IPS-20b (cell line): ENCODE results near the gene MED27.

Source experiments
- H3K27ac ChIP-seq: one replicate; pipeline ENCODE4 v1.5.1; 2013; ENCODE audit warnings: low read length
- H3K27me3 ChIP-seq: 2 replicates; pipeline ENCODE4 v1.6.1; 2013; ENCODE audit warnings: mild to moderate bottlenecking, low read length, inconsistent platforms; ENCODE audit not compliant: insufficient read depth
- H3K36me3 ChIP-seq: 2 replicates; pipeline ENCODE4 v1.6.1; 2013; ENCODE audit warnings: low read depth, mild to moderate bottlenecking, inconsistent platforms, low read length, moderate library complexity; ENCODE audit not compliant: insufficient read depth
- H3K4me1 ChIP-seq: 2 replicates; pipeline ENCODE4 v1.6.1; 2013; ENCODE audit warnings: mild to moderate bottlenecking, control low read depth, inconsistent platforms, low read length, moderate library complexity; ENCODE audit not compliant: insufficient read depth
- H3K4me3 ChIP-seq: 2 replicates; pipeline ENCODE4 v1.5.1; 2013; ENCODE audit warnings: mild to moderate bottlenecking, low read length, inconsistent platforms
- H3K9ac ChIP-seq: 2 replicates; pipeline ENCODE4 v1.6.1; 2013; ENCODE audit warnings: low read depth, mild to moderate bottlenecking, inconsistent platforms, low read length, moderate library complexity
- H3K9me3 ChIP-seq: 2 replicates; pipeline ENCODE4 v1.6.1; 2013; ENCODE audit warnings: mild to moderate bottlenecking, low read depth, low read length, inconsistent platforms; ENCODE audit not compliant: insufficient read depth

MED27 gene

GRCh38 chr9:132079391-132080091, at the start of gene MED27:
MED27 (minus strand) TSS chr9:132079867; CDS start chr9:132079844, 23 bp downstream.
- no peaks in the 10 kb centered on the region for H3K9me3 ChIP-seq
- 0 out of 2 replicates have a peak, but pooled peaks cover 4% of the 10 kb centered on the region for H3K4me1 ChIP-seq
- H3K27me3 ChIP-seq = no peaks in the 10 kb centered on the region
- H3K9ac ChIP-seq = peak within 1 kb of the TSS; percentile 74
- H3K36me3 ChIP-seq = peaks cover 27% of the 10 kb centered on the region
- H3K27ac ChIP-seq = no peak within 1 kb of the TSS
- H3K4me3 ChIP-seq = peak within 1 kb of the TSS; percentile 84

- no peaks in the 10 kb centered on the region for H3K36me3 ChIP-seq
- no peaks in the 10 kb centered on the region for H3K9me3 ChIP-seq
- no peak overlapping the region for H3K9ac ChIP-seq
- H3K4me3 ChIP-seq = no peak overlapping the region
- H3K27me3 ChIP-seq = peaks cover 21% of the 10 kb centered on the region
- H3K4me1 ChIP-seq = peaks cover 21% of the 10 kb centered on the region
- no peak overlapping the region for H3K27ac ChIP-seq
Observed at GRCh38 chr9:132127888-132128534, 48.3 kb upstream of the MED27 start.

GRCh38 chr9:132126680-132127236, 47.1 kb upstream of the MED27 start:
- Histone ChIP-seq H3K4me3 (peak overlapping the region; percentile 41; the same call in 1 of the 2 replicates), H3K9ac (no peak overlapping the region; the same call in 1 of the 2 replicates), H3K4me1 (peaks cover 27% of the 10 kb centered on the region), H3K36me3 (no peaks in the 10 kb centered on the region), H3K27me3 (peaks cover 24% of the 10 kb centered on the region), H3K9me3 (no peaks in the 10 kb centered on the region), H3K27ac (no peak overlapping the region)

GRCh38 chr9:132125944-132126679, 46.4 kb upstream of the MED27 start:
- H3K36me3 ChIP-seq = no peaks in the 10 kb centered on the region
- H3K4me1 ChIP-seq = peaks cover 27% of the 10 kb centered on the region
- H3K9me3 ChIP-seq = no peaks in the 10 kb centered on the region
- no peak overlapping the region for H3K27ac ChIP-seq
- H3K27me3 ChIP-seq = peaks cover 24% of the 10 kb centered on the region
- H3K9ac ChIP-seq = peak overlapping the region; percentile 34; the same call in 1 of the 2 replicates
- H3K4me3 ChIP-seq = peak overlapping the region; percentile 41; the same call in 1 of the 2 replicates

- peak overlapping the region; percentile 9 for H3K27ac ChIP-seq
- peaks cover 27% of the 10 kb centered on the region for H3K4me1 ChIP-seq
- H3K27me3 ChIP-seq = peaks cover 24% of the 10 kb centered on the region
- H3K9ac ChIP-seq = peak overlapping the region; percentile 34; the same call in 1 of the 2 replicates
- H3K36me3 ChIP-seq = no peaks in the 10 kb centered on the region
- H3K4me3 ChIP-seq = peak overlapping the region; percentile 41; the same call in 1 of the 2 replicates
- H3K9me3 ChIP-seq = no peaks in the 10 kb centered on the region
Observed at GRCh38 chr9:132125361-132125760, 45.7 kb upstream of the MED27 start.

GRCh38 chr9:132124800-132125199, 45.1 kb upstream of the MED27 start:
- peaks cover 24% of the 10 kb centered on the region for H3K27me3 ChIP-seq
- H3K4me1 ChIP-seq = peaks cover 27% of the 10 kb centered on the region
- H3K36me3 ChIP-seq = no peaks in the 10 kb centered on the region
- H3K9ac ChIP-seq = no peak overlapping the region
- no peaks in the 10 kb centered on the region for H3K9me3 ChIP-seq
- H3K27ac ChIP-seq = no peak overlapping the region
- no peak overlapping the region; the same call in 1 of the 2 replicates for H3K4me3 ChIP-seq

GRCh38 chr9:132121021-132121420, 41.4 kb upstream of the MED27 start:
- Histone ChIP-seq H3K36me3 (no peaks in the 10 kb centered on the region), H3K4me1 (peaks cover 18% of the 10 kb centered on the region), H3K27ac (no peak overlapping the region), H3K27me3 (peaks cover 26% of the 10 kb centered on the region), H3K4me3 (no peak overlapping the region), H3K9me3 (no peaks in the 10 kb centered on the region), H3K9ac (no peak overlapping the region)

- no peaks in the 10 kb centered on the region for H3K9me3 ChIP-seq
- no peak overlapping the region for H3K27ac ChIP-seq
- H3K4me1 ChIP-seq = peaks cover 6% of the 10 kb centered on the region; the same call in 1 of the 2 replicates
- no peak overlapping the region for H3K9ac ChIP-seq
- H3K4me3 ChIP-seq = no peak overlapping the region
- peaks cover 17% of the 10 kb centered on the region; the same call in 1 of the 2 replicates for H3K27me3 ChIP-seq
- H3K36me3 ChIP-seq = no peaks in the 10 kb centered on the region
Observed at GRCh38 chr9:132117694-132118093, 38.0 kb upstream of the MED27 start.

- no peaks in the 10 kb centered on the region for H3K9me3 ChIP-seq
- no peaks in the 10 kb centered on the region for H3K36me3 ChIP-seq
- H3K27ac ChIP-seq = no peak overlapping the region
- H3K4me1 ChIP-seq = no peaks in the 10 kb centered on the region
- no peak overlapping the region for H3K4me3 ChIP-seq
- H3K9ac ChIP-seq = no peak overlapping the region
- peaks cover 17% of the 10 kb centered on the region; the same call in 1 of the 2 replicates for H3K27me3 ChIP-seq
Observed at GRCh38 chr9:132116583-132116982, 36.9 kb upstream of the MED27 start.

GRCh38 chr9:132114102-132114707, 34.5 kb upstream of the MED27 start:
- no peak overlapping the region for H3K27ac ChIP-seq
- H3K27me3 ChIP-seq = peaks cover 17% of the 10 kb centered on the region; the same call in 1 of the 2 replicates
- H3K9ac ChIP-seq = no peak overlapping the region
- H3K9me3 ChIP-seq = no peaks in the 10 kb centered on the region
- H3K4me1 ChIP-seq = no peaks in the 10 kb centered on the region; the same call in 1 of the 2 replicates
- H3K36me3 ChIP-seq = no peaks in the 10 kb centered on the region
- H3K4me3 ChIP-seq = no peak overlapping the region

GRCh38 chr9:132109291-132109690, 29.6 kb upstream of the MED27 start:
- Histone ChIP-seq H3K9me3 (no peaks in the 10 kb centered on the region), H3K27me3 (peaks cover 4% of the 10 kb centered on the region; the same call in 1 of the 2 replicates), H3K4me3 (no peak overlapping the region), H3K36me3 (no peaks in the 10 kb centered on the region), H3K9ac (no peak overlapping the region), H3K27ac (no peak overlapping the region), H3K4me1 (no peaks in the 10 kb centered on the region; the same call in none of the 2 replicates)
